Thoracic aorta (tissue), 2 donors: ENCODE data around the gene USP3. TPM values are rescaled to one million over a fixed set of nuclear protein-coding genes. Genes with fewer than 3 reads are reported as not detected.

Source experiments
- ATAC-seq: fragments of 150-250 bp; one replicate; pipeline ENCODE4 v1.8.0; 2017; ENCODE audit warnings: low read depth; ENCODE audit not compliant: insufficient number of reproducible peaks, low FRiP score
- DNase-seq: peaks from one replicate; pipeline ENCODE4 v3.0.0-alpha.2; 2020; ENCODE audit warnings: low spot score
- H3K27ac ChIP-seq, 2 donors: fragments of 200-600 bp; sonication (generic); 1 replicate in 1 of 2; 2 replicates in 1 of 2; pipeline ENCODE4 v1.5.1; 2016; ENCODE audit warnings: mild to moderate bottlenecking in 2 of 2, moderate library complexity in 2 of 2
- H3K27me3 ChIP-seq: fragments of 200-600 bp; sonication (generic); replicated peaks from 2 replicates; pipeline ENCODE4 v1.6.0; 2016; ENCODE audit warnings: mild to moderate bottlenecking; ENCODE audit not compliant: insufficient read depth
- H3K36me3 ChIP-seq: fragments of 200-600 bp; sonication (generic); one replicate; pipeline ENCODE4 v1.5.1; 2016
- H3K4me1 ChIP-seq, 2 donors: fragments of 200-600 bp; sonication (generic); 1 replicate in 1 of 2; 2 replicates in 1 of 2; pipeline versions ENCODE4 v1.5.1 to v1.6.0; 2016; ENCODE audit warnings: low read depth in 2 of 2, mild to moderate bottlenecking in 1 of 2; ENCODE audit not compliant: control insufficient read depth in 1 of 2
- H3K4me3 ChIP-seq: fragments of 200-600 bp; sonication (generic); 2 replicates; pipeline ENCODE4 v1.5.1; 2016; ENCODE audit warnings: mild to moderate bottlenecking
- H3K9me3 ChIP-seq: fragments of 200-600 bp; sonication (generic); 2 replicates; pipeline ENCODE4 v1.5.1; 2016
- total RNA-seq, 2 donors: library from RNA; depleted of rRNA; stranded (reverse); fragments of >200 nt; gene quantifications; one replicate each; pipeline versions ENCODE4 v1.1.0 to v1.2.3, GENCODE V29; 2016
- TF ChIP-seq, protein P1 (sequence below): fragments of 200-600 bp; sonication (generic); IDR thresholded peaks from one replicate; pipeline ENCODE4 v1.5.1; 2019; ENCODE audit warnings: antibody characterized with exemption

The USP3 gene
- total RNA-seq, 2 donors from 2014 or later = 37.8 to 54.4 TPM

DNA sequence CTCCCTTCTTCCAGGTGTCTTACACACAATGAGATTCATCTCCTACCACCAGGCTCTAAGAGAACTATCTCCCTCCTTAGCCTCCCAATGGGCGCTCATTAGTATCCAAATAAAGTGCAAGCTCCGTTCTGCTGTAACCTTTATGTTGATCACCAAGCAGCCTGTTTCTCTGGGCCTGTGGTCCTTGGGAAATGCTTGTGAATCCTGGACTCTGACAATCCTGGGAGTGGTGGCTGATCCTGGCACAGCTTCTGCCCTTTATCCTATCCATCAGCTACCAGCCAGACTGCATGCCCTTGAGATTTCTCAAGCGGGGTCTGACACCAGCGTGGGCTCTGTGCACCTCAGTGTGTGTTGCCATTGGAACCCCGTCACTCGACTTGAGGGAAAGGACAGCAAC lies 26.1 kb upstream of the USP3 start:
- H3K4me3 ChIP-seq = no peak overlapping the region
- H3K27me3 ChIP-seq = no peaks in the 10 kb centered on the region
- H3K27ac ChIP-seq = no peak overlapping the region
- H3K9me3 ChIP-seq = no peaks in the 10 kb centered on the region
- H3K4me1 ChIP-seq = peaks cover 0 to 10% of the 10 kb centered on the region in 2 donors
- ATAC-seq (no peak), DNase-seq (no peak)
- H3K36me3 ChIP-seq = no peaks in the 10 kb centered on the region
- TF ChIP-seq, protein P1, sequence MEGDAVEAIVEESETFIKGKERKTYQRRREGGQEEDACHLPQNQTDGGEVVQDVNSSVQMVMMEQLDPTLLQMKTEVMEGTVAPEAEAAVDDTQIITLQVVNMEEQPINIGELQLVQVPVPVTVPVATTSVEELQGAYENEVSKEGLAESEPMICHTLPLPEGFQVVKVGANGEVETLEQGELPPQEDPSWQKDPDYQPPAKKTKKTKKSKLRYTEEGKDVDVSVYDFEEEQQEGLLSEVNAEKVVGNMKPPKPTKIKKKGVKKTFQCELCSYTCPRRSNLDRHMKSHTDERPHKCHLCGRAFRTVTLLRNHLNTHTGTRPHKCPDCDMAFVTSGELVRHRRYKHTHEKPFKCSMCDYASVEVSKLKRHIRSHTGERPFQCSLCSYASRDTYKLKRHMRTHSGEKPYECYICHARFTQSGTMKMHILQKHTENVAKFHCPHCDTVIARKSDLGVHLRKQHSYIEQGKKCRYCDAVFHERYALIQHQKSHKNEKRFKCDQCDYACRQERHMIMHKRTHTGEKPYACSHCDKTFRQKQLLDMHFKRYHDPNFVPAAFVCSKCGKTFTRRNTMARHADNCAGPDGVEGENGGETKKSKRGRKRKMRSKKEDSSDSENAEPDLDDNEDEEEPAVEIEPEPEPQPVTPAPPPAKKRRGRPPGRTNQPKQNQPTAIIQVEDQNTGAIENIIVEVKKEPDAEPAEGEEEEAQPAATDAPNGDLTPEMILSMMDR = no peak

DNA sequence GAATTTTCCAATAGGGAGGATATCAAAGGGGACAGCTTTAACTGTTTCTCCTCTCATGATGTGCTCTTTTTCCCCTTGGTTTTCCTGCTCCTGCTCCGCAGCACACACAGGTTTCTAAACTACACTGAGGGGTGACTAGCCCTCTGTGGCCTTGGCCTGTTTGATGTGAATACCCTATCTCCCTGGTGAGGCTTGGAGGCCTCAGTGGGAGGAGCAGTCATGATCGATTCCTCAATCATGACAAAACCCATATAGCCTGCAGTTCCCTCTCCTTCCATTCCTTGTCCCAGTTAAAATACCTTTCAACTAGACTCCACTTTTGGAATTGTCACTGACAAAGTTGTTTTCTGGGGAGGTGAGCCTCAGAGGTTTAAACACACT lies 24.0 kb upstream of the USP3 start:
- H3K36me3 ChIP-seq = no peaks in the 10 kb centered on the region
- no peak overlapping the region for H3K4me3 ChIP-seq
- H3K27ac ChIP-seq = no peak overlapping the region
- ATAC-seq (no peak), DNase-seq (no peak)
- no peaks in the 10 kb centered on the region for H3K9me3 ChIP-seq
- H3K4me1 ChIP-seq = no peaks in the 10 kb centered on the region
- TF ChIP-seq, protein P1 = no peak
- no peaks in the 10 kb centered on the region for H3K27me3 ChIP-seq

DNA sequence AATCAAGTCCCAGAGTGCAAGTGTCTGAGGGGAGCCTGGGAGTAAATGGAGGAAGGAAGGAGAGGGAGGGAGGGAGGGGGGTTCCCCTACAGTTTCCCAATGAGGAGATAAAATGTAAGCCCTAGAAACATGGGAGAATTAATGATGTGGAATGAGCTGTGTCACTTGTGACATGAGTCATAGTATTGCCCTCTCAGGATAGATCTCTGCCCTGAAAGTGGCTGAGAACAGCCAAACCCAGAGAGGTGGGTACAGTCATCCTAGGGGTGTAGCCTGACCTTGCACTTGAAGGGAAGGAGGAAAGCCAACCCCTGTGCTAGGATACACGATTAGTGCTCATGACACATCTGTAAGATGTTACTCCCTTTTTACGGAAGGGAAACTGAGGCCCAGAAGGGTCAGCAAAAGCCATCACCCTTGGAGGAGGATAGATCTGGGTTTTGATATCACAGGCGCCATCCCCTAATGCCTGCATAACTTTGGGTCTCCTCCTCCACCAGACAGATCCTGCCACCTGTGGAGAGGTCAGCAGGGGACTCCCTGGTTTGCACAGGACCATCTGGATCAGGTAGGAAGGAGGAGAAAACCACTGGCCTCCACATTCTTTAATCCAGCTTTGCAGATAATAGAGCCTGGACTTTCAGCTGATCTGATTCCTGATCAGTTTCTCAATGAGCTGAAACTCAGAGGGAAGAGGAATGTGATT lies 23.1 kb upstream of the USP3 start:
- no peak overlapping the region for H3K4me3 ChIP-seq
- no peaks in the 10 kb centered on the region for H3K27me3 ChIP-seq
- no peak for ATAC-seq
- no peaks in the 10 kb centered on the region for H3K9me3 ChIP-seq
- no peaks in the 10 kb centered on the region for H3K36me3 ChIP-seq
- TF ChIP-seq, protein P1 = no peak
- H3K4me1 ChIP-seq = no peaks in the 10 kb centered on the region
- no peak overlapping the region for H3K27ac ChIP-seq
- DNase-seq = no peak

DNA sequence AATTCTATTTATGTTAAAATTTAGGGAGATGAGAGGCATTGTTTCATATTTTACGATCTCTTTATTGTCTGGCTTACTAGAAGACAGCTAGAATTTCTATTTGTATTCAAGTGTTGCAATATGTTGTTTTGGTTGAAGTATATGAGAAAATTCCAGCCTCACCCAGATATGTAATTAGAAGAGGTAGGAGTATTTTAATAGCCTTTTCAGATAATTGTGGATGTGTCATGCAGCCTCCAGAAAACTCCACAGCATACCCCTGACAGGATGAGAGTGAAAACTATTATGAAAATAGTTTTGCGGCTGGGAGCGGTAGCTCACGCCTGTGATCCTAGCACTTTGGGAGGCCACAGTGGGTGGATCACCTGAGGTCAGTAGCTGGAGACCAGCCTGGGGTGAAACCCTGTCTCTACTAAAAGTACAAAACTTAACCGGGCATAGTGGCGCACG lies 21.5 kb upstream of the USP3 start:
- no peak for ATAC-seq
- TF ChIP-seq, protein P1 = no peak

DNA sequence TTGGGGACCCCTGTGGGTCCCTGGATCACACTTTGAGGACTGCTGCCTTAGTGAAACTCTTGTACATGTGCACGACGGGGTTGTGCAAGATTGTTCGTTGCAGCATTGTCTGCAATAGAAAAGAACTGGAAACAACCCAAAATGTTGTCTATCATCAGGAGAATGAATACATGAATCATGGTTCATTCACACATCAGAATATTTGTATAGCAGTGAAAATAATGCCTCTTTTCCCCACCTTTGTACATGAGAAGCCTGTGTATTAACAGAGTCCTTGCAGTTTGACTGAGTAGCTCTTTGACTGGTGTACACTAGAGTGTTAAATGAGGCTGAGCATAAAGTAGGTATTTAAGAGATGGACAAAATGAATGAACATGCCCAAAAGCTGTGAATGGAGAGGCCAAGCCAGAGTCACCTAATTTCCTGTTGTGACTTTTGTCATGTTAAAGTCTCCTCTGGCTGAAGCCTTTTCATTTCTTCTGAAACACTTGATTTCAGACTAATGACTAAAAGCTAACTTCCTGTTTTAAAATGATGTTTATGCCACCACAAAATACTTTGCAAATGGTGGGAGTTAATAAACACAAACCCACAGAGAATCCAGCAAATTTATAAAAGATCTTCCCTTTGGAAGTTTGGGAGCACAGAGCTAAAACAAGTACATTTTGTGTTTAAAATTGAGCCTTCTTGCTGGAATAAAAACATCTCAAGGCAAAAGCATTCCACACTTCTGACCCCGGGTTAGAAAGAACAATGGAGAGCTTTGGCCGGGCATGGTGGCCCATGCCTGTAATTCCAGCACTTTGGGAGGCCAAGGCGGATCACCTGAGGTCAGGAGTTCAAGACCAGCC lies 20.6 kb upstream of the USP3 start:
- Histone ChIP-seq H3K4me3 (no peak overlapping the region), H3K4me1 (no peaks in the 10 kb centered on the region), H3K27me3 (no peaks in the 10 kb centered on the region), H3K27ac (no peak overlapping the region), H3K9me3 (no peaks in the 10 kb centered on the region), H3K36me3 (no peaks in the 10 kb centered on the region)
- TF ChIP-seq, protein P1 = no peak
- ATAC-seq = no peak
- DNase-seq = no peak

More for the DNA sequence above, 21.5 kb upstream of the USP3 start:
- no peak for DNase-seq
- H3K27ac ChIP-seq = no peak overlapping the region
- no peaks in the 10 kb centered on the region for H3K4me1 ChIP-seq
- H3K9me3 ChIP-seq = no peaks in the 10 kb centered on the region
- no peaks in the 10 kb centered on the region for H3K36me3 ChIP-seq
- H3K27me3 ChIP-seq = no peaks in the 10 kb centered on the region
- no peak overlapping the region for H3K4me3 ChIP-seq
